SKM-1 (cell line): ENCODE measurements around the gene ALOXE3.
A peak's percentile ranks its signal among the peaks of the same experiment; 100 is the strongest.
"Not testable (repeated sequence)": the region's sequence is repeated elsewhere in the genome, so short reads cannot be mapped to it uniquely, and the experiment has no call there.

Experiments
- DNase-seq: peaks from one replicate; lab custom pipeline; 2025; ENCODE audit not compliant: unreplicated experiment; lab: John Stamatoyannopoulos, UW

The ALOXE3 gene

GRCh38 chr17:8122924-8123694 lies 4.8 kb upstream of the ALOXE3 start:
- DNase-seq = no peak

DNA sequence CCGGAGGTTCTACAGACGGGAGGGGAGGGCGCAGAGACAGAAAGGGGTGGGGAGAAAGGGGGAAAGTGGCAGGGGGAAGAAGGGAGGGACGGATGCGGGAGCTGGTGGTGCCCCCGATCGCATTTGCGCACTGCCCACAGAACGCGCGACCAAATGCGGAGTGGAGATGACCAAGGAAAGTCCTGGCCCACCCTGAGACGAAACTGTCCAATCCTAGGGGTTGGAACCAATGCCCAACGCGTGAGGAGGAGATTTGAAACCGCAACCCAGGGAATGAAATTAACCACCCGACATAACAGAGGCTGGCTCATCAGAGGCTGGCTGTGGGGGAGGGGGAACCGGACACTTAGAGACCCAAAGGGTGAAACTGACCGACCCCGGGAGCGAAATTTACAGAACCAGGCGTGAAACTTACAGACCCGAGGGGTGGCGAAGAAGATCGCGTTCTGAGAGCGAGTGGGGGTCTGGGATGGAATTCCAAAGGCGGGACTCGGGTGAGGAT lies 4.2 kb upstream of the ALOXE3 start:
- DNase-seq = no peak

GRCh38 chr17:8121681-8122421 lies 3.5 kb upstream of the ALOXE3 start:
- DNase-seq = no peak

DNA sequence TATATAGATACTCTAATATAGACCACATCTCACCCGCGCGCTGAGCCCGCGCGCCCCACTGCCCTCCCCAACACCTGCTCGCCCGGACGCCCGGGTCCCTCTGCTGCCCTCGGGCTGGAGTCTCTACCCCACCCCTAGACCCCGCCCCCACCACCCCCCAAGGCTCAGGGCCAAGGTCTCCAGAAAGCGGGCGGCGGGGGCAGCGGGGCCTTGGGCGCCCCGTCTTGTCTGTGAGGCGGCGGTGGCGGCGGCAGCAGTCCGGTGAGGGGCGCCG lies 3.0 kb upstream of the ALOXE3 start:
- no peak for DNase-seq

DNA sequence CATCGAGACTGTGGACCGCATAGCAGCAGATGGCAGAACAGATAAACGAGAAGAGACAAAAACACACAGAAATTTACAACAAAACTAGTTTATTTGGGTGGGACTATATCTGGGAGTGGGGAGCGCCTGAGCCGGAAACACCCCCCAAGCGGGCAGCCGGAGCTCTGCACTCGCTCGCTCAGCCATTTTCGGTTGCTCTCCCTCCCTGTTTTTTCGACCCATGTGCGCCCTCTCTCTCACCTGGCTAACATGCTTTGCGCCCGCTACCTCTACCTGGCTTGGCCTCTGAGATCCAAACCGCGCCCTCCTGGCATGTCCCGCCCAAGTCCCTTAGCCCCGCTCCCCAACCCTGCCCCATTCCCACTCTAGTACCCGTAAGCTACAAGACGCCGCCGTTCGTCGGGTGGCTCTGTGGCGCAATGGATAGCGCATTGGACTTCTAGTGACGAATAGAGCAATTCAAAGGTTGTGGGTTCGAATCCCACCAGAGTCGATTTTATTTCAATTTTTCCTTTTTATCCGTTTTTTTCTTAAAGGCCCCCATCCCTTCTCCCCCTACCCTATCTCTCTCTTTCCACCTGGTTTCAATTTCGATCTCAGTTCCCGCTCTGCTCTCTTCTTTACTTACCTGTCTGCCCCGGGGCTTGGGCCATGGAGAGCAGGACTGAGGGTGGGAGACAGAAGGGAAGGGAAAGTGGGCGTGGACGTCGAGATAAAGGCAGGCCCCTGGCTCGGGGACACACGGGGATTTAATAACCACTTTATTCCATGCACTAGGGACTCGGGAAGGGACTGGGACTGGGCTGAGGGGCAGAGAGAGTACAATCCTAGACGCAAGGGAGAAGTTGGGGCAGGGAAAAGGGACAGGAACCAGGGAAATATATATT lies 2.4 kb upstream of the ALOXE3 start:
- no peak for DNase-seq

- DNase-seq = no peak
Measured at GRCh38 chr17:8119581-8120519, 1.5 kb upstream of the ALOXE3 start.

DNA sequence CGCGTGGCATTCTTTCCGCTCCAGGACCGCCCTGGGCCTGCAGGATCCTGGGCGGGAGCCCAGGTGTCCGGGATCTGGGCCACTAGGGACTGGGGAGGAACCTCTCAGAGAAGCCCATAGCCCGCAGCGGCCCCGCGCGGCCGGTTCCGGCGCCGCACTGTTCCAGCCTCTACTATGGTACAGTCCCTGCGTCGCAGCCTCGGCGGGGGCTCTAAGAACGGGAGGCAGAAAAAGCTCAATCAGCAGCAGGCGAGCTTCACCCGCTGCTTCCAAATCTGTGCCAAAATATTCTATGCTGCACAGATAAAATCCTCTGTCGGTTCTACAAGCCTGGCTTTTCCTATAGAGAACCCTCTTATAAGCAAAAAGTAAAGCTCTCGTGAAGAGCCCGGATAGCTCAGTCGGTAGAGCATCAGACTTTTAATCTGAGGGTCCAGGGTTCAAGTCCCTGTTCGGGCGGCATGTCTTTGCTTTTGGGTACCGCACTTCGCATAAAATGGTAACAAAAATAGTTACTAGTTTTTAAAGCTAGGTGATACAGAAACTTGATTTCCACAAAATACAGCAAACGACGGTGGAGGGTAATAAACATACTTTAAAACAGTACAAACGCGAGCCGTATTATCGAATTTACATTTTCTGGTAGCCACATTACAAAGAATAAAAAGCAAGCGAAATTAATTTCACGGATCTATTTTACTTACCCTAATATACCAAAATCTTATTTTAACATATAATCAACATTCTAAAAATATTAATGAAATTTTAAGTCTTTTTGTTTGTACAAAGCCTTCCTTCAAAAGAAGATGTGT lies 661 bp upstream of the ALOXE3 start:
- peak; percentile 29 for DNase-seq

GRCh38 chr17:8117367-8117979 lies 841 bp downstream of the ALOXE3 start:
- no peak for DNase-seq

GRCh38 chr17:8116776-8117175 lies 1.5 kb downstream of the ALOXE3 start:
- no peak for DNase-seq

DNA sequence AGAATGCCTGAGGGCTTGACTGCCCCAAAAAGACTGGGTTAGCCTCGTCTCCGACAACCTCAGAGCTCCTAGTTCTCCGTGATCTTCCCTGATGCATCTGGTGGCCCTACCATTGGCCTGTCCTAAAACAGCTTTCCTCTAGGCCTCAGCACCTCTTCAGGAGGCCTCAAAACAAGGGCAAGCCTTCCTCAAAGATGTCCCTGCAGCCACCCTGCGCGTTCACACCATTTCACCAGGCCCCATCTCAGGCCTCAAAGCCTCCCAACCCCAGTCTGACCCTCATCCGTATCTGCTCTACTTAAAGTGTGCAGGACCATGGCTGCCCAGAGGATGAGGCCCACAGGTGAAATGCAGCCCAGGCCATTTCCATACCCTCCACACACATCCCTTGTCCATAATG lies 7.4 kb downstream of the ALOXE3 start:
- no peak for DNase-seq

GRCh38 chr17:8110456-8110804 lies 7.9 kb downstream of the ALOXE3 start:
- DNase-seq = no peak

GRCh38 chr17:8109661-8110455 lies 8.5 kb downstream of the ALOXE3 start:
- DNase-seq = no peak

GRCh38 chr17:8108972-8109660 lies 9.2 kb downstream of the ALOXE3 start:
- no peak for DNase-seq

DNA sequence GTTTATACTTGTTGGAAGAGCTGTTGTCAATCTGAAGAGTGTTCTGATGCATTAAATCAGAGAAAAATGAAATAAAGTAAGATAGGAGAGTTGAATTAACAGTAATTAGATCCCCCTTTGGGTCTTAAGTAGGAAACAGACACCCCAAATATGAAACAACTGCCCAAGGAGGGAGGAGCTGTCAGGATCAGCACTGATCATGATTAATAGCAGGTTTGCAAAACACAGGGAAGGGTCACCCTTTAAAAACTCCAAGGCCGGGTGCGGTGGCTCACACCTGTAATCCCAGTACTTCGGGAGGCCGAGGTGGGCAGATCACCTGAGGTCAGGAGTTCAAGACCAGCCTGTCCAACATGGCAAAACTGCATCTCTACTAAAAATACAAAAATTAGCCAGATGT lies 11.3 kb downstream of the ALOXE3 start:
- DNase-seq = not testable (repeated sequence)

- DNase-seq = no peak
Measured at GRCh38 chr17:8105957-8106398, 12.3 kb downstream of the ALOXE3 start.

- no peak for DNase-seq
Measured at GRCh38 chr17:8104911-8105310, 13.4 kb downstream of the ALOXE3 start.

DNA sequence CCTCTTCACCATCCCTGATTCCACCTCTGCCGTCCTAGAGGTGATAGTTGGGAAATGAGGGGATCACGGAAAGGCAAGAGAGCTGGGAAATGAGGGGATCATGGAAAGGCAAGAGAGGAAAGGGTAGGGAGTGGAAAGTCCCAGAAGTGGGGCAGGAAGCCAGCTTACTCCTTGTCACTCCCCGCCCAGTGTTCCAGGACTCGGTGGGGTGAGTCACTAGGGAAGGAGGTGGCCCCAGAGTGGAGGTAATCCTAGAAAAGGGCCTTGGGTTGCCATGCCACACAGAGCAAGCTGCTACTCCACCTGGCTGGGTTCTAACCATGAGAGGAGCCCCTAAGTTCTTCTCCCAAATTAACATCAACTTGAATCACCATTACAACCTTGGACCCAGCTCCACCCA lies 14.8 kb downstream of the ALOXE3 start:
- no peak for DNase-seq

DNA sequence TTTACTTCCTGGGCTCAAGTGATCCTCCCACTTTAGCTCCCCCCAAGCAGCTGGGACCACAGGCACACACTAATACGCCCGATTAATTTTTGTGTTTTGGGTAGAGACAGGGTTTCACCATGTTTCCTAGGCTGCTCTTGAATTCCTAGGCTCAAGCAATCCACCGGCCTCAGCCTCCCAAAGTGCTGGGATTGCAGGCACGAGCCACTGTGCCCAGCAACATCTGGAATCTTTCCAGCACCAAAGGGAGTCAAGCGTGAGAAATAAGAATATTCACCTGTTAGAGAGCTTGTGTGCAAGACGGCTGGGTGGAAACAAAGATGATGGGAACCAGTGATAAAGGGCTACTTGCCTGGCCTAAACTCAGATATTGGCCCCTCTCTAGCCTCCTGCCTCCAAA lies 16.6 kb downstream of the ALOXE3 start:
- DNase-seq = no peak
